ENCODE data around the gene GGN. TPM values are rescaled to one million over a fixed set of nuclear protein-coding genes. Genes with fewer than 3 reads are reported as not detected.

GGN gene
- total RNA-seq, 1 experiment from 2014 or later, result 1.5 TPM

GRCh38 chr19:38400361-38400760, 12.5 kb upstream of the GGN start:
- Histone ChIP-seq H4K5ac (ENCODE audit: insufficient read length, low read depth, low read length) (no peak overlapping the region), H3K9me3 (ENCODE audit: control insufficient read depth, low read depth, low read length) (no peaks in the 10 kb centered on the region), H3T11ph (ENCODE audit: low read length) (no peak overlapping the region), H2AK5ac (ENCODE audit: insufficient read length, low read length) (no peak overlapping the region), H3K79me1 (ENCODE audit: insufficient read depth, low read depth, low read length, poor library complexity, severe bottlenecking) (no peaks in the 10 kb centered on the region), H2BK12ac (ENCODE audit: insufficient read length, low read depth, low read length) (no peak overlapping the region), H3K18ac (ENCODE audit: insufficient read length, low read depth, low read length) (no peak overlapping the region), H3K4ac (ENCODE audit: low read depth, low read length) (no peak overlapping the region), H2BK5ac (ENCODE audit: insufficient read length, low read length) (no peak overlapping the region), H2AFZ (ENCODE audit: low read length) (no peak overlapping the region), H3K4me1 (ENCODE audit: insufficient read depth, low read length) (no peaks in the 10 kb centered on the region), H3K79me2 (ENCODE audit: insufficient read depth, low read length) (no peaks in the 10 kb centered on the region), H2BK15ac (ENCODE audit: low read depth, low read length) (no peak overlapping the region), H4K20me1 (ENCODE audit: control insufficient read depth, insufficient read depth, insufficient read length) (no peaks in the 10 kb centered on the region), H4K8ac (replicated peaks; ENCODE audit: insufficient read length, low read depth, low read length) (no peak overlapping the region), H2BK120ac (ENCODE audit: low read depth, low read length, poor library complexity, severe bottlenecking) (no peak overlapping the region), H3K23me2 (ENCODE audit: insufficient read length, low read depth, low read length, poor library complexity, severe bottlenecking) (peaks cover 5% of the 10 kb centered on the region), H3K4me2 (ENCODE audit: insufficient read depth, insufficient read length, low read length) (no peak overlapping the region), H3K27ac (ENCODE audit: insufficient read length, low read depth, low read length) (no peak overlapping the region), H3K23ac (ENCODE audit: insufficient read length, low read depth, low read length) (no peak overlapping the region), H3K9ac (ENCODE audit: extremely low read depth, insufficient read length, low read length) (no peak overlapping the region), H3K14ac (ENCODE audit: insufficient read depth, low read length) (no peak overlapping the region), H3K27me3 (ENCODE audit: insufficient read depth, low read length) (peaks cover 3% of the 10 kb centered on the region; the same call in 1 of the 2 replicates), H2BK20ac (ENCODE audit: low read depth, low read length, poor library complexity, severe bottlenecking) (no peak overlapping the region), H3K56ac (ENCODE audit: insufficient read length, low read depth, low read length) (no peak overlapping the region), H4K91ac (ENCODE audit: insufficient read length, low read depth, low read length) (no peak overlapping the region)
- Mint-ChIP-seq H3K27me3 (ENCODE audit: low read depth) (peaks cover 64% of the 10 kb centered on the region), H3K4me3 (peak overlapping the region in 1 of 2 experiments; percentile 27; a peak in 1 of 5 replicates), H3K27ac (no peak overlapping the region), H3K4me1 (peaks cover 2 to 6% of the 10 kb centered on the region in 2 experiments; a peak in 2 of 4 replicates), H3K9me3 (no peaks in the 10 kb centered on the region), H3K36me3 (ENCODE audit: insufficient read depth in 1 of 3, low read depth in 3 of 3) (peaks cover 7 to 13% (median 13%) of the 10 kb centered on the region in 3 experiments)
- DNase-seq, result no peak
- TF ChIP-seq CTCF (conservative IDR thresholded peaks at IDR 0.05), result no peak
- WGBS (ENCODE audit: extremely low coverage, insufficient read length, low lambda C conversion rate), result no CpG with 5 or more reads among the region's 5 CpGs

Data from H9 (cell line).